ENCODE measurements around the gene MRFAP1. TPM values are rescaled to one million over a fixed set of nuclear protein-coding genes. Genes with fewer than 3 reads are reported as not detected.

Gene MRFAP1
- 65.4 and 131 TPM in 2 replicates for total RNA-seq (2012; rRNA removed)
- 268 and 279 TPM in 2 replicates for polyA plus RNA-seq (2012; rRNA removed)
- polyA plus RNA-seq (2012; cell fraction: cytosol; rRNA removed) = 176 and 281 TPM in 2 replicates
- 72.6 and 119 TPM in 2 replicates for polyA plus RNA-seq (2012; cell fraction: nucleus; rRNA removed; ENCODE audit: low replicate concordance)
- percentile 98 among the genes with signal in this experiment for Bru-seq, nascent RNA
- percentile 100 among the genes with signal in this experiment for BruChase-seq, experiment 1, labeled RNA remaining after a 6-hour chase
- BruChase-seq, experiment 2, labeled RNA remaining after a 2-hour chase = percentile 99 among the genes with signal in this experiment
- long read RNA-seq, transcript MRFAP1-201 (3 exons, 2,049 nt) = minor isoform, 51 of 196 reads
- long read RNA-seq, transcript MRFAP1-202 (2 exons, 1,584 nt) = major isoform, 136 of 196 reads
- long read RNA-seq, transcript MRFAP1-204 (1 exons, 1,982 nt) = minor isoform, 9 of 196 reads
- long read RNA-seq, partial matches to known transcripts = 0 of 196 reads
- long read RNA-seq, other reads (novel, unspliced or antisense) = 0 of 196 reads

- Histone ChIP-seq H2BK20ac (ENCODE audit: low read depth, low read length) (0 out of 2 replicates have a peak within 1 kb of the TSS, but pooled peaks have one; percentile 13), H2BK5ac (ENCODE audit: low read depth, low read length, poor library complexity, severe bottlenecking) (peak within 1 kb of the TSS; percentile 81), H3K23ac (ENCODE audit: low read depth, low read length) (peak within 1 kb of the TSS; percentile 98), H3K4me3 (ENCODE audit: insufficient read depth, low read depth, low read length) (peak within 1 kb of the TSS; percentile 82), H3K56ac (ENCODE audit: extremely low read depth, insufficient read depth, low read length) (peak within 1 kb of the TSS; percentile 98), H3K9me3 (ENCODE audit: control insufficient read depth, insufficient read depth, low read length) (no peaks in the 10 kb centered on the region), H3K9ac (ENCODE audit: low read depth, low read length) (peak within 1 kb of the TSS; percentile 97), H3K4me1 (ENCODE audit: control insufficient read depth, insufficient read depth, low read length) (peaks cover 10% of the 10 kb centered on the region), H2AK5ac (ENCODE audit: low read depth, low read length) (peak within 1 kb of the TSS; percentile 82), H3K9me1 (ENCODE audit: insufficient read depth, low read length) (peaks cover 13% of the 10 kb centered on the region), H4K20me1 (ENCODE audit: insufficient read depth, low read length) (peaks cover 35% of the 10 kb centered on the region), H4K91ac (ENCODE audit: insufficient read depth, low read depth, low read length) (peak within 1 kb of the TSS; percentile 71), H3K4ac (ENCODE audit: low read depth, low read length) (peak within 1 kb of the TSS; percentile 92), H3K27ac (ENCODE audit: insufficient read depth, low read length) (peak within 1 kb of the TSS; percentile 91), H4K8ac (ENCODE audit: low read depth in 2 of 2, low read length in 2 of 2) (peak within 1 kb of the TSS; percentile 74 to 98), H3K79me1 (ENCODE audit: low read depth in 1 of 2, low read length in 2 of 2) (peaks cover 12 to 41% of the 10 kb centered on the region in 2 experiments), H3K27me3 (ENCODE audit: control insufficient read depth, insufficient read depth, low read length) (no peaks in the 10 kb centered on the region), H2AFZ (replicated peaks; ENCODE audit: low read length, poor library complexity) (peak within 1 kb of the TSS; percentile 98), H3K14ac (replicated peaks; ENCODE audit: low read depth, low read length) (peak within 1 kb of the TSS; percentile 95), H2BK15ac (ENCODE audit: low read depth, low read length) (no peak within 1 kb of the TSS), H4K5ac (ENCODE audit: low read depth, low read length) (peak within 1 kb of the TSS; percentile 83), H2BK120ac (ENCODE audit: low read depth, low read length) (peak within 1 kb of the TSS; percentile 64), H2AK9ac (replicated peaks; ENCODE audit: low read depth, low read length, poor library complexity) (peak within 1 kb of the TSS; percentile 85), H3K36me3 (ENCODE audit: control insufficient read depth, insufficient read depth, low read length) (peaks cover 13% of the 10 kb centered on the region), H3K4me2 (ENCODE audit: low read depth, low read length) (peak within 1 kb of the TSS; percentile 99), H3K18ac (ENCODE audit: low read depth, low read length) (peak within 1 kb of the TSS; percentile 75)
- CTCF ChIA-PET = interaction anchor here (0.6 to 0.7 kb wide), 2 partner anchors 17 to 24 kb away, joined by 3 to 4 read pairs; no protein-coding TSS in a partner anchor
- WGBS, 2 experiments (ENCODE audit: extremely low coverage in 2 of 2, insufficient read length in 1 of 2) = 2% methylated on average over 53 of the region's 90 CpGs; no CpG with 5 or more reads in 1 of the 2 experiments
- in situ Hi-C loops (cut with MboI; ENCODE audit: low sequenced_read_pairs) = no loop called here
- intact Hi-C loops (cut with micrococcal nuclease) = loop anchor here (2.0 kb wide), 2 partner anchors 68 to 76 kb away; partner anchors contain the start of genes BLOC1S4 and MRFAP1L1
- dilution Hi-C loops (cut with HindIII; ENCODE audit: low sequenced_read_pairs, unreplicated experiment) = no loop called here
- TF ChIP-seq MAZ (IDR thresholded peaks at IDR 0.05; ENCODE audit: borderline replicate concordance, low read depth, low read length) (peak; percentile 57; the same call in 1 of the 2 replicates), BHLHE40 (IDR thresholded peaks at IDR 0.05; ENCODE audit: low read depth, low read length) (peak; percentile 73), POLR2A (IDR thresholded peaks at IDR 0.05; ENCODE audit: low read depth, low read length) (peak; percentile 92), CEBPB (IDR thresholded peaks at IDR 0.05; ENCODE audit: low read depth, low read length) (no peak)
- POLR2A ChIA-PET (ENCODE audit: unreplicated experiment) = interaction anchor here (0.6 to 0.8 kb wide), 3 partner anchors 17 to 636 kb away, joined by 4 to 6 read pairs (median 5); no protein-coding TSS in a partner anchor
- ATAC-seq (ENCODE audit: low read depth) = peak; percentile 94
- TSS peak; percentile 94 for BruUV-seq (replicated peaks)
- peak; percentile 95 for DNase-seq
Observed at GRCh38 chr4:6640292-6641163, at the start of gene MRFAP1. Gene MRFAP1 (plus strand): TSS chr4:6640685. CDS start chr4:6640863, 178 bp downstream.
